Measurements from ENCODE around the gene CYTH2.

CYTH2 gene

DNA sequence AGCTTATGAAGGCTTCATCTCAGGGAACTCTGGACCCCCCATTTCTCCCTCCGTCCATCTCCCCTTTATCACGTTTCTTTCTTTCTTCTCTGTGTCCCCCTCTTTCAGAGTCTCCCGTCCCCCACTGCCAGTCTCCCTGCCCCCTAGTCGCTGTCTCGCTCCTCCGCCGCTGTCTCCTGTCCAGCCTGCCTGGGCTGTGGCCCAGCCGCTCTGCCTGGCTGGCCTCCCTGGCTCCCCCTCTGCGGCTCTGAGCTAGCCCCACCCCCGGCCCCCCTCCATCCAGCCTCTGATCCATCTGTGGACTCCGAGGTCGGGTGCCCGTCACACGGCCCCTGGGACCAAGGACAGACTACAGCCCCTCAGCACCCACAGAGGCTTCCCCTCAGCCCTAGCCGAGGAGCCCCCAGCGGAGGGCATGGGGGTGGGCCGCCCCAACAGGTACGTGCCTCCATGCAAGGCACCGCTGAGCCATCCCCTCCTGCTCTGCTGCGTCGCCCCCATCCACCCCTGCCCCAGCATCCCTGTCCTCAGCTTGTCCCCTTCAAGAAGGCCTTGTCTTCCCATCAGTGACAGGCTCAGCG, 14.9 kb upstream of the CYTH2 start:
- Histone ChIP-seq H3K9ac (ENCODE audit: low read length) (no peak overlapping the region), H3K36me3 (ENCODE audit: control insufficient read depth, insufficient read depth, low read length) (peaks cover 80% of the 10 kb centered on the region), H3K27me3 (ENCODE audit: control insufficient read depth, insufficient read depth, low read length) (no peaks in the 10 kb centered on the region), H3K27ac (ENCODE audit: low read depth, low read length) (no peak overlapping the region), H3K4me1 (ENCODE audit: control insufficient read depth, insufficient read depth, low read length) (0 out of 2 replicates have a peak, but pooled peaks cover 4% of the 10 kb centered on the region), H3K9me3 (ENCODE audit: control insufficient read depth, insufficient read depth, low read depth, low read length) (no peaks in the 10 kb centered on the region), H3K4me3 (ENCODE audit: low read depth, low read length) (no peak overlapping the region)

GRCh38 chr19:48455171-48455907, 13.8 kb upstream of the CYTH2 start, which contains the start of gene KCNJ14:
Gene KCNJ14 (plus strand): TSS chr19:48455574. CDS start chr19:48461725, 6,151 bp downstream.
- Histone ChIP-seq H3K9ac (ENCODE audit: low read length) (no peak within 1 kb of the TSS), H3K36me3 (ENCODE audit: control insufficient read depth, insufficient read depth, low read length) (peaks cover 69% of the 10 kb centered on the region), H3K9me3 (ENCODE audit: control insufficient read depth, insufficient read depth, low read depth, low read length) (no peaks in the 10 kb centered on the region), H3K4me1 (ENCODE audit: control insufficient read depth, insufficient read depth, low read length) (0 out of 2 replicates have a peak, but pooled peaks cover 4% of the 10 kb centered on the region), H3K4me3 (ENCODE audit: low read depth, low read length) (no peak within 1 kb of the TSS), H3K27ac (ENCODE audit: low read depth, low read length) (no peak within 1 kb of the TSS), H3K27me3 (ENCODE audit: control insufficient read depth, insufficient read depth, low read length) (no peaks in the 10 kb centered on the region)

DNA sequence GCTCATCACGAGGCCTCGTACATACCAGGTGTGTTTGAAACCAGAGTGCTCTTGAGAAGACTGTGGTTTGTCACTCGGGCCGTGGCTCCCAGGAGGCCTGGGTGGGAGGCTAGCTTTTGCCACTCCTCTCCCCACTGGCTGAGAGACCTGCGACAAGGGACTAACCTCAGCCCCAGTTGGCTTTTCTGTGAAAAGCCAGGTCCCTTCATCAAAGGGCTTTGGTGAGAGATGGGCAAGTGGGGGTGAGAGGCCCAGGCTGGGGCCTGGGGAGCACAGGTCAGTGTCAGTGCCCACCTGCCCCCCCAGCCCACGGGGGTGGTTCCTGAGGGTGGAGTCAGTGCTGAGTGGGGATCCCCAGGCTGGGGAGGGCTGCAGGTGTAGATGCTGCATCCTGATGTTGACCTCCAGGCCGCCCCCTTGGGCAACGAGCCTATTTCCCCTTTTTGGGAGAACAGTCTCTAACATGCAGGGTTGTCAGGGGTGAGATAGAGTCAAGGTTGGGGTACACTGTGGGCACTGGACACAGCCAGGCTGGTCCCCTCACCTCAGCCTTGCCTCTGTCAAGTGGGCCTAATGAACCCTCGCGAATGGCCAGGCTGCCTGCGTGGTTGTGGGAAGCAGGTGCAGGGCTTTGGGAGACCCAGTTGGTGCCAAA, 13.1 kb upstream of the CYTH2 start:
- Histone ChIP-seq H3K4me1 (ENCODE audit: control insufficient read depth, insufficient read depth, low read length) (0 out of 2 replicates have a peak, but pooled peaks cover 4% of the 10 kb centered on the region), H3K27ac (ENCODE audit: low read depth, low read length) (no peak overlapping the region), H3K9ac (ENCODE audit: low read length) (no peak overlapping the region), H3K27me3 (ENCODE audit: control insufficient read depth, insufficient read depth, low read length) (no peaks in the 10 kb centered on the region), H3K36me3 (ENCODE audit: control insufficient read depth, insufficient read depth, low read length) (peaks cover 62% of the 10 kb centered on the region), H3K9me3 (ENCODE audit: control insufficient read depth, insufficient read depth, low read depth, low read length) (no peaks in the 10 kb centered on the region), H3K4me3 (ENCODE audit: low read depth, low read length) (no peak overlapping the region)

GRCh38 chr19:48456864-48457263, 12.3 kb upstream of the CYTH2 start:
- Histone ChIP-seq H3K4me3 (ENCODE audit: low read depth, low read length) (no peak overlapping the region), H3K9me3 (ENCODE audit: control insufficient read depth, insufficient read depth, low read depth, low read length) (no peaks in the 10 kb centered on the region), H3K4me1 (ENCODE audit: control insufficient read depth, insufficient read depth, low read length) (0 out of 2 replicates have a peak, but pooled peaks cover 4% of the 10 kb centered on the region), H3K27me3 (ENCODE audit: control insufficient read depth, insufficient read depth, low read length) (no peaks in the 10 kb centered on the region), H3K36me3 (ENCODE audit: control insufficient read depth, insufficient read depth, low read length) (peaks cover 54% of the 10 kb centered on the region), H3K9ac (ENCODE audit: low read length) (no peak overlapping the region), H3K27ac (ENCODE audit: low read depth, low read length) (no peak overlapping the region)

- peaks cover 44% of the 10 kb centered on the region for H3K36me3 ChIP-seq (ENCODE audit: control insufficient read depth, insufficient read depth, low read length)
- H3K27ac ChIP-seq (ENCODE audit: low read depth, low read length) = no peak overlapping the region
- H3K4me1 ChIP-seq (ENCODE audit: control insufficient read depth, insufficient read depth, low read length) = 0 out of 2 replicates have a peak, but pooled peaks cover 4% of the 10 kb centered on the region
- no peak overlapping the region for H3K4me3 ChIP-seq (ENCODE audit: low read depth, low read length)
- H3K9ac ChIP-seq (ENCODE audit: low read length) = no peak overlapping the region
- H3K9me3 ChIP-seq (ENCODE audit: control insufficient read depth, insufficient read depth, low read depth, low read length) = no peaks in the 10 kb centered on the region
- no peaks in the 10 kb centered on the region for H3K27me3 ChIP-seq (ENCODE audit: control insufficient read depth, insufficient read depth, low read length)
Measured at GRCh38 chr19:48458016-48458415, 11.2 kb upstream of the CYTH2 start.

DNA sequence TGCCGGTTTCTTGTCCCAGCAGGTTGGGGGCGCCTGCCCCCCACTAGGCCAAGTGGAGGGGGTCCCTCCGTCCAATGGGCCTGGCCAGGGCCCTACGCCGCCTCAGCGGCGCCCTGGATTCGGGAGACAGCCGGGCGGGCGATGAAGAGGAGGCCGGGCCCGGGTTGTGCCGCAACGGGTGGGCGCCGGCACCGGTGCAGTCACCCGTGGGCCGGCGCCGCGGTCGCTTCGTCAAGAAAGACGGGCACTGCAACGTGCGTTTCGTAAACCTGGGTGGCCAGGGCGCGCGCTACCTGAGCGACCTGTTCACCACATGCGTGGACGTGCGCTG, 7.6 kb upstream of the CYTH2 start:
- H3K36me3 ChIP-seq (ENCODE audit: control insufficient read depth, insufficient read depth, low read length) = peaks cover 10% of the 10 kb centered on the region
- H3K4me3 ChIP-seq (ENCODE audit: low read depth, low read length) = no peak overlapping the region
- no peak overlapping the region for H3K9ac ChIP-seq (ENCODE audit: low read length)
- H3K4me1 ChIP-seq (ENCODE audit: control insufficient read depth, insufficient read depth, low read length) = 0 out of 2 replicates have a peak, but pooled peaks cover 4% of the 10 kb centered on the region
- H3K27me3 ChIP-seq (ENCODE audit: control insufficient read depth, insufficient read depth, low read length) = no peaks in the 10 kb centered on the region
- no peak overlapping the region for H3K27ac ChIP-seq (ENCODE audit: low read depth, low read length)
- no peaks in the 10 kb centered on the region for H3K9me3 ChIP-seq (ENCODE audit: control insufficient read depth, insufficient read depth, low read depth, low read length)

GRCh38 chr19:48461982-48462655, 7.0 kb upstream of the CYTH2 start:
- H3K4me1 ChIP-seq (ENCODE audit: control insufficient read depth, insufficient read depth, low read length) = 0 out of 2 replicates have a peak, but pooled peaks cover 4% of the 10 kb centered on the region
- H3K27ac ChIP-seq (ENCODE audit: low read depth, low read length) = no peak overlapping the region
- H3K27me3 ChIP-seq (ENCODE audit: control insufficient read depth, insufficient read depth, low read length) = no peaks in the 10 kb centered on the region
- no peak overlapping the region for H3K4me3 ChIP-seq (ENCODE audit: low read depth, low read length)
- peaks cover 6% of the 10 kb centered on the region for H3K36me3 ChIP-seq (ENCODE audit: control insufficient read depth, insufficient read depth, low read length)
- H3K9ac ChIP-seq (ENCODE audit: low read length) = no peak overlapping the region
- H3K9me3 ChIP-seq (ENCODE audit: control insufficient read depth, insufficient read depth, low read depth, low read length) = no peaks in the 10 kb centered on the region

GRCh38 chr19:48465215-48465614, 4.0 kb upstream of the CYTH2 start:
- Histone ChIP-seq H3K4me1 (ENCODE audit: control insufficient read depth, insufficient read depth, low read length) (peaks cover 5% of the 10 kb centered on the region; the same call in 1 of the 2 replicates), H3K9me3 (ENCODE audit: control insufficient read depth, insufficient read depth, low read depth, low read length) (no peaks in the 10 kb centered on the region), H3K36me3 (ENCODE audit: control insufficient read depth, insufficient read depth, low read length) (peaks cover under 1% of the 10 kb centered on the region), H3K9ac (ENCODE audit: low read length) (no peak overlapping the region), H3K27ac (ENCODE audit: low read depth, low read length) (no peak overlapping the region), H3K27me3 (ENCODE audit: control insufficient read depth, insufficient read depth, low read length) (no peaks in the 10 kb centered on the region), H3K4me3 (ENCODE audit: low read depth, low read length) (no peak overlapping the region)

GRCh38 chr19:48466561-48467325, 2.4 kb upstream of the CYTH2 start:
- no peak overlapping the region for H3K4me3 ChIP-seq (ENCODE audit: low read depth, low read length)
- peaks cover 5% of the 10 kb centered on the region; the same call in 1 of the 2 replicates for H3K4me1 ChIP-seq (ENCODE audit: control insufficient read depth, insufficient read depth, low read length)
- no peaks in the 10 kb centered on the region for H3K27me3 ChIP-seq (ENCODE audit: control insufficient read depth, insufficient read depth, low read length)
- no peaks in the 10 kb centered on the region for H3K9me3 ChIP-seq (ENCODE audit: control insufficient read depth, insufficient read depth, low read depth, low read length)
- H3K36me3 ChIP-seq (ENCODE audit: control insufficient read depth, insufficient read depth, low read length) = peaks cover 16% of the 10 kb centered on the region
- H3K9ac ChIP-seq (ENCODE audit: low read length) = no peak overlapping the region
- no peak overlapping the region for H3K27ac ChIP-seq (ENCODE audit: low read depth, low read length)

DNA sequence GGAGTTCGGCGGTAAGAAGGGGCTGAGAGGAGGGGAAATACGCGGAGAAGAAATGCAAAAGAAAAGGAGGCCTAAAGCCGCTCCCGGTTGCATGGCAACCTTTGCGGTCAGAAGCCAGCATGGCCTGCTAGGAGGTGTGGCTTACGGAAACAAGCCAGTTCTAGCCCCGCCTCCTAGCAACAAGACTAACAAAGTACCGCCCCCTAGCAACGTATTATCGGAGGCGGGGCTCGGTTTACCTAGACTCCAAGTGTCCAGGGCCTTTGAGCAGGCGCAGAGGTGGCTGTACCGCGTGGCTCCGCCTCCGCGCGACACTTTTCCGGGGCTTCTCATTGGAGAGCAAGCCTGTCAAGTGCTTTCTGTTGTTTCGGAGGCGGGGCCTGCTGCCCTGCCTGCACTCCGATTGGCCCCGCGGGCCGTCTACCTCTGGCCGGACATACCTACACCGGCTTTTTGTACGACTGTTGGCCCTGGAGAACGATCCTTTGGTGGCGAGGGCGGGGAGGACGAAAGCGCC, 339 bp upstream of the CYTH2 start:
- peak overlapping the region; percentile 98 for H3K27ac ChIP-seq (ENCODE audit: low read depth, low read length)
- peaks cover 5% of the 10 kb centered on the region; the same call in 1 of the 2 replicates for H3K4me1 ChIP-seq (ENCODE audit: control insufficient read depth, insufficient read depth, low read length)
- no peaks in the 10 kb centered on the region for H3K9me3 ChIP-seq (ENCODE audit: control insufficient read depth, insufficient read depth, low read depth, low read length)
- peaks cover 37% of the 10 kb centered on the region for H3K36me3 ChIP-seq (ENCODE audit: control insufficient read depth, insufficient read depth, low read length)
- H3K9ac ChIP-seq (ENCODE audit: low read length) = peak overlapping the region; percentile 95
- peak overlapping the region; percentile 79 for H3K4me3 ChIP-seq (ENCODE audit: low read depth, low read length)
- H3K27me3 ChIP-seq (ENCODE audit: control insufficient read depth, insufficient read depth, low read length) = no peaks in the 10 kb centered on the region

All from HUES6 (cell line).